ENCODE data around the gene TMEM161B.

GRCh38 chr5:88245893-88246244, 22.8 kb downstream of the TMEM161B start:
- no peak for TF ChIP-seq POLR2A (IDR thresholded peaks at IDR 0.05)
- TF ChIP-seq, protein P1, sequence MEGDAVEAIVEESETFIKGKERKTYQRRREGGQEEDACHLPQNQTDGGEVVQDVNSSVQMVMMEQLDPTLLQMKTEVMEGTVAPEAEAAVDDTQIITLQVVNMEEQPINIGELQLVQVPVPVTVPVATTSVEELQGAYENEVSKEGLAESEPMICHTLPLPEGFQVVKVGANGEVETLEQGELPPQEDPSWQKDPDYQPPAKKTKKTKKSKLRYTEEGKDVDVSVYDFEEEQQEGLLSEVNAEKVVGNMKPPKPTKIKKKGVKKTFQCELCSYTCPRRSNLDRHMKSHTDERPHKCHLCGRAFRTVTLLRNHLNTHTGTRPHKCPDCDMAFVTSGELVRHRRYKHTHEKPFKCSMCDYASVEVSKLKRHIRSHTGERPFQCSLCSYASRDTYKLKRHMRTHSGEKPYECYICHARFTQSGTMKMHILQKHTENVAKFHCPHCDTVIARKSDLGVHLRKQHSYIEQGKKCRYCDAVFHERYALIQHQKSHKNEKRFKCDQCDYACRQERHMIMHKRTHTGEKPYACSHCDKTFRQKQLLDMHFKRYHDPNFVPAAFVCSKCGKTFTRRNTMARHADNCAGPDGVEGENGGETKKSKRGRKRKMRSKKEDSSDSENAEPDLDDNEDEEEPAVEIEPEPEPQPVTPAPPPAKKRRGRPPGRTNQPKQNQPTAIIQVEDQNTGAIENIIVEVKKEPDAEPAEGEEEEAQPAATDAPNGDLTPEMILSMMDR (IDR thresholded peaks at IDR 0.05), result no peak
- TF ChIP-seq EP300 (IDR thresholded peaks at IDR 0.05), result no peak
